NCI-H2227 (cell line): ENCODE data around the gene AKAP8.
"Not testable (repeated sequence)": the region's sequence is repeated elsewhere in the genome, so short reads cannot be mapped to it uniquely, and the experiment has no call there.

ENCODE experiments used
- DNase-seq: peaks from one replicate; lab custom pipeline; 2025; ENCODE audit not compliant: unreplicated experiment; lab: John Stamatoyannopoulos, UW

AKAP8 gene

DNA sequence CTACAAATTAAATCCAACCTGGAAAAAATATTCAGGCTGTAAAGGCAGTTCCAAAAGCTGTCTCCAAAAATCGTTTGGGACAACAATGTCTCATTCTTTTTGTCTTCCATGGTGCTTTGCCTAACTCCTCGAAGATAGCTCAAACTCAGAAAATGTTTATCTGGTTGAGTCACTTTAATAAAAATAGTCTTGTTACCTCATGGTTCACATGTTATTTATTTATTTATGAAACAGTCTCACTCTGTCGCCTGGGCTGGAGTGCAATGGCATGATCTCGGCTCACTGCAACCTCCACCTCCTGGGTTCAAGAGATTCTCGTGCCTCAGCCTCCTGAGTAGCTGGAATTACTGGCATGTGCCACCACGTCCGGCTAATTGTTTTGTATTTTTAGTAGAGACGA is 42.4 kb downstream of the AKAP8 start:
- no peak for DNase-seq

DNA sequence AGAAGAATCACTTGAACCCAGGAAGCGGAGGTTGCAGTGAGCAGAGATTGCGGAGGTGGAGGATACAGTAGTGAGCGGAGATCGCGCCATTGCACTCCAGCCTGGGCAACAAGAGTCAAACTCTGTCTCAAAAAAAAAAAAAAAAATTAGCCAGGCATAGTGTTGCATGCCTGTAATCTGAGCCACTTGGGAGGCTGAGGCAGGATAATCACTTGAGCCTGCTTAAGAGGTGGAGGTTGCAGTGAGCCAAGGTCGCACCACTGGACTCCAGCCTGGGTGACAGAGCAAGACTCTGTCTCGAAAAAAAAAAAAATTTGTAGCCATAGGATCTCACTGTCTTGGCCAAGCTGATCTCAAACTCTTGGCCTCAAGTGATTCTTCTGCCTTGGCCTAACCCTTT is 43.6 kb downstream of the AKAP8 start:
- DNase-seq, result not testable (repeated sequence)

DNA sequence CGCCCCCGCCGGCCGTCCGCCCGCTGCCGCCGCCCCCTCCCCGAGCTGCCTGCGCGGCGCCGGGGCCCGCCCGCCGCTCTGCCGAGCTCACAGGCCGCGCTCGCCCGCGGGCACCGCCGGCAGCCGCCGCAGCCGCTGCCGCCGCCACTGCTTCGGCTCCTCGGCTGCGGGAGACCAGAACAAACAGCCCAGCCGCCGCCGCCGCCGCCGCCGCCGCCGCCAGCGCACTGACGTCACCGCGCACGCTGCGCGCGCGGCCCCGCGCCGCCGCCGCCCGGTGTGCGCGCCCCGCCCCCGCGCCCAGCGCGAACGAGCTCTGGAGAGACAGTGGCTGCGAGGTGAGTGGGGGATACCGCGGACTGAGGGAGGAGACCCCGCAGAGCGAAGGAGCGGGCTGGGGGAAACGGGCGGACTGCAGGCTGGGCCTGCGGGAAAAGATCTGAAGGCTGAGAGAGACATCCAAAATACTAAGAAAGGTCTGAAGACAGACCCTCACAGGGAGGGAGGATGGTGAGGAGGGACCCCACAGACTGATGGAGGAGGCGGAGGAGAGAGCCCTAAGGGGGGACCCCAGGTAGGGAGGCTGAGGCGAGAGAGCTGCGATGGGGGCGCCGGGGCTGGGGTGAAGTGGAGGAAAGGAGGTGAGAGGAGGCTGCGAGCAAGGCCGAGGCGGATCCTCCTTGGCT is 47.1 kb downstream of the AKAP8 start, which contains the start of gene BRD4:
BRD4 (minus strand) TSS at position 229 of the 686 bp plus-strand sequence. CDS start 59,440 bp downstream, outside the sequence.
- peak; percentile 81 for DNase-seq

DNA sequence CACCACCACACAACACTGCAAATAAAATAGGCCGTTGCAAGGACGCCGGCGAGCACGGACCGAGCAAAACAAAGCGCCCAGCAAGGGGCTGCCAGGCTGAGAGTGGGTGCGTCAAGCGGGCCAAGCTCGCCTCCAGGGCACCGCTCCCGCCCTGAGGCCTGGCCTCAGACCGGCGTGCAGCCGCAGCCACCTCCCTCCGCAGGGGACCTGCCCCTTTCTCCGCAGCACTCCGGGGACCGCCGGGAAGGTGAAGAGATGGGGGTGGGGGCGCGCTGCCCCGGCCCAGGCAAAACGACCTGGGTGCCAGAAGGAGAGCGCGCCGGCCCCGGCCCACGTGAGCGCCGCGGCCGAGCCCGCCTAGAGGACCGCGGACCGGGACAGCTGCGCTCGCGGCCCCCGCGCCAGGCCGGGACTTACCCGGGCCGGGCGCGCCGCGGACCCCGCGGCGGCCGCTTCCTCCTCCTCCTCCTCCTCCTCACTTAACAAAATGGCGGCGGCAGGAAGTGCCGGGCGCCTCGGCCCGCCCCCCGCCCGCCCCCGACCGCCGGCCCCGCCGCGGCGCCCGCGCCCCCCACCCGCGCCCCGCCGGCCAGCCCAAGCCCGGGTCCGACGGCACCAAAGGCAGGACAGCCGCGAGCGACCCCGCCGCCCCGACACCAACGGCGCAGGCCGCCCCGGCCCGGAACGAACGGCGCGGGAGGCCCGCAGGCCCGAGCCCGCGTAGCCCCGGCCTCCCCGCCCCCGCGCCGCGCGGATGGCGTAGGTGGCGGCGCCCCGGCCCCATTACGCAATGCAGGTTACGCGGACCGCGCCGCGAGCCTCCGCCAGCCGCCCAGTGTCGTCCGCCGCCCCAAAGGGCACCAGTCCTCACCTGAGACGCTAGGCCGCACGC is 47.9 kb downstream of the AKAP8 start:
- DNase-seq, result peak; percentile 46

DNA sequence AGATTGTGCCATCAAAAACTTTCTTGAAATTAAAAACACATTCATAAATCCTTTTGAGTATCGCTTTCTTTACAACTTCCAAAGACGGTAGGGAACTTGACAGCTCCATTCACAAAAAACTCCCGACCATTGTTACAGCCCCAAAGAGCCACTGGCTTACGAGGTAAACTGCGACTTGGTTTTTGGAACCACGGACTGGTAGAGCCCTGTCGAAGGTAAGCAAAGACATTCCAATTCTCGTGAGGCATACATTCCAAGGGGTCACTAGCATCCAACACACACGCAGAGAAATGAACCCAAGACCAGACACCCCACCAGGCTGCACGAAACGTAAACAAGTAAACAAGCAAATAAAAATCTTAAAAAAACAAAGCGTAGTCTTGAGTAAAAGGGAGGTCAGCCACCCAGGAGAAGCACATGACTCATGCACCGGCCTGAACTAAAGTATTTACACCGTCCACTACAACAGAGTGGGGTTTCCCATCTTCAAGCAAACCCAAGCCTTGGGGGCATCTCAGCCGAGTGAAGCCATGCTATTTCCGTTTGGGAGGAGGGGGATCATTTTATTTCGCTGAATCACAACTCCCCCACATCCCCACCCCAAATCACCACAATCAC is 48.7 kb downstream of the AKAP8 start:
- no peak for DNase-seq

DNA sequence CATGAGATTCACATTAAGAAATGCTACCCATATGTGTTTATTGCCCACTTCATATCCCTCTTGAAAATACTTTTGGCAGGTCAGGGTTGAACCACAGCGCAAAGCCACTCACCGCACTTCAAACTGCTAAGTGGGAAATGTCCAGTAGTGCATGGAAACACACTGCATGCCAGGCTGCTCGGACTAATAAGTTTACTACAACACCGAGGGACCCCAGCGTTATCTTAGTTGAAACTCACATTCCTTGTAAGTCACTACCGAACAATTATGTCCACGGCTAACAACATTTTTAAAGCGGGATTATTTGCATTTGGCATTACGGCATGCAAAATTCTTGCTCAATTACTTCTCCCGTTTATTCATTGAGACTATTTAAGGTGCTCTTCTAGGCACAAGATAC is 51.3 kb downstream of the AKAP8 start:
- DNase-seq, result no peak

DNA sequence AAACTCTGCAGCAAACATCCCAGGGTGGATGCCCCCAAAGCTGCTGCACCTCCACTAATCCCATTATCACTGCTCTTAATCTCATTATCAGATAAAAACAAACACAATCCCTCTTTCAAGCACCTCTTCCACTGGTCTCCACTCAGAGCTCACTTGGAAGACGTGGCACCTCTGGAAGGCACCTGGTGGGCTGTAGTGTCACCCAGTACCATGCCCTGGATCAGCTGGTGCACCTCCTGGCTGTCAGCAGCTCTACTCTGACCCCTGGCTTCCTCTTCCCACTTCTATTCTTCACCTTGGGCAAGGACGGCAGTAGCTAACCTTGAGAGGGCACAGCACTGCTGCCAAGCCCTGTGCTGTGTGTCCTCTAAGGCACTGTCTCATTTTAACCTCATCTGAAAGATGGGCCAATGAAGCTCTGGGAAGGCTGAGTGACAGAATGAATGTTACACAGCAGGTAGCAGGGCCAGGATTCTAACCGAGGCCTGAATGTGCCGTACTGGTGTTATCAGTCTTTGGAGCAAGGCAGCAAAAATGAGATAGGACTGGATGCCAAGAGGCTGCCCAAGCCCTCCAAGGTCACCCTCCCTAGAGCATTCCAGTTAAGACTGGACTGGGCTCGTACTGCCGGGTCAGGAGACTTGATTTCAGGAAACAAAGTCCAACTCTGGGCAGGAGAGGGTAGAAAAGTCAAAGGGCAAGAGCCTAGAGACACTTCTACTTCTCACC is 54.6 kb downstream of the AKAP8 start:
- no peak for DNase-seq

DNA sequence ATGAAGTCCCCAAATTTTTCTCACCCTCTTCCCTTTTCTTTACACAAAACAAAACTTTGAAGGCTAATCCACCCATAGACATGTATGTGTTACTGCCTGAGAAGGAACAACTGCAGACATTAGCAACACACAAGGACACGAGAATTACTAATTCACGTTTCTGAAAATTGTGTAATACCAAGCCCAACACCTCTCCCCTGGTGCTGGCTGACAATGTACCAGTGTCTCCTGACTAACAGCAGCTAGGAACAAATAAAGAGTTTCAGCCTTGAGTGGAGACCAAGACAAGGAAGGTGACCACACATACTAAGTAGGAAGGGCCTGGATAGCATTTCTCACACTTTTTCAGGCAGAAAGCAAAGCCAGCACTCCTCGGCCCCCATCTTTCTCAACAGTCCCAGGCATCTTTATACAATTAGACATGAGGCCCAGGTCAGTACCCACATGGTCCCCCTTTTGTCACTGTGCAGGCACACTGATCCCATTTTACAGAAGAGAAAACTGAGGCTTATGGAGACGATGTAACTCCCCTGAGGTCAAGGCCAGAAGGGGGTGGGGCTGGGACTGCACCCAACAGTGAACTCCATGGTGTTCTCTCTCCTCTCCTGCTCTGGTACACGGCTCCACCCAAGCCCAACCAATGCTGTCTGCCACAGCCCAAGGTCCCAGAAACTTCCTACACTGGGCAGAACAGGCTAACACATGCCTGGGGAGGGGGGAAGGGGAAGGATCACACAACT is 55.9 kb downstream of the AKAP8 start:
- no peak for DNase-seq

DNA sequence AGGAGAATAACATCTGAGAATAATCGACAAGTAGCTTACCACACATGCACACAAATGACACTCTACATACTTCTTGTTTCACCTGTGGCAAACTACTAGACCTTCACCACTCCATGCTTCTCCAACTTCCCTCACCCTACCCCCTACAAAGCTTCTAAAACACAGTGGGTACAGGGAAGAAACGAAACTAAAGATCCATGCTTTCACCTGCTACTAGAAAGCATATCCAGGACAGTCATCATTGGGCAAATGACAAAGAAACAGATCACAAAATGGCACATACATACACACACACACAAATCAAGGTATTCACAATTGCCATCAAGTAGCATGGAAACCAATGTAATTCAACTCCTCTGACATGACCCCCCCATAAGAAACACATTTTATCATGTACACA is 57.8 kb downstream of the AKAP8 start:
- DNase-seq, result no peak

DNA sequence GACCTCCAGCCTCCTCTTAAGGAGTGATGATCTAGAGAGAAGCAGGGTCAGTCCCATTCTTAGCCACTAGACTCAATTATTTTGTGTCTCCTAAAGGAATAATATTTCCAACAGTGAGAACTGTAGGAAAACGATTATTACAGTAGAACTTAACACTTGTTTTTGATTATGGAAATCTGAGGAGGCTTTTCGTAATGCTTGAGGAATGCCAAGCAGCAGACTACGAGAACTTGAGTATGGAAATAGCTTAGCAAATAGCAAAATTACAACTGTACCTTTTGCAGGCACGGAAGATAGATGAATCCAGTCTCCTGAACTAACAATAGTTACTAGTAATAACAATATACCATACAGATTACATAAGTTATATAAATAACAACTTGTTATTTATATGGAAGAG is 59.5 kb downstream of the AKAP8 start:
- no peak for DNase-seq

DNA sequence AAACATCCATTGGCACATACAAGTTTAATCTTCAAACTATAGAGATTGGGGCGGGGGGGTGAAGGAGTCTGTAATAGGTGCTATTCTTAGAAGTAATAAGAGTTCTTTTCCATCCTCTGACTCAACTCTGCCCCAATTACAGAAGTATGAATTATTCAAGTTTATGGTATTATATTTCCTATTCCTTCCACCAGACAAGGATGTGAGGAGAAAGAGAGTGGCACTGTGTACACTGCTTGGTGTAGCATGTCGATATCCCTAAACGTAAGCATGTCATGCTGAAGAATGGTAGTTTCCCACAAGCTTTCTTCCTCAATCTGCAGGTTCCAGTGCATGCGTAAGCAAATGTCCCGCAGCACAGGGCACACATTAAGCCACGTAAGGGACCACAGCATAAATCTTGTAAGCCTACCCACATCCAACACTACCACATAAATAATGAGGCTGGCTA is 61.3 kb downstream of the AKAP8 start:
- no peak for DNase-seq

DNA sequence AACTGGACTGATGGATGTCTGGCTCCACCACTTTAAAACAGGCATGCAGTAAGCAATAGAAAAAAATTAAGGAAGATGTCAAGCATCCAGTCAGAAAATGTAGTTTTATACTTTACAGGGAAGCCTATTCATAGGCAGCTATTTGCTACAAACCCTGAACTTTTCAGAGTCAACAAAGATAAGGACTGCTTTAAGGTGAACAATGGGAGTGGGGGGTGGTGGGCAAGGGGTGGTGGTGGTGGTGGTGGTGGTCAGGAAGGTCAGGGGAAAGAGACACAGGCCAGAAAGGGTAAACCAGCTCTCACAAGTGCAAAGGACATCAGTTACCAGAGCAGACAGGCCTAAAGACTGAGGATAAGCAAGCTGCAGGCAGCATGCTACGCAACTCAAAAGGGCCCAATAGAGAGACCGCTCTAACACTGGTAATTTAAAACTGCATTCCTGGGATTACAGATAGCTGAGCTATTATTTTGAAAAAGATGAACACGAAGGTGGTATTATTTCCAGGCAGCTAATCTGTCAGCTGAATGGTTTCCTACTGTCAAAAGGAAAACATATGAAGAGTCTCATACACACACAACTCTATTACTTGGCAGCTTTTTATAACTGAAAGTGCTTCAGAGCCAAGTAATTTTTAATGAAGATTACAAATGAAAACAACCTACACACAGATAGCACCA is 62.1 kb downstream of the AKAP8 start:
- DNase-seq, result no peak

DNA sequence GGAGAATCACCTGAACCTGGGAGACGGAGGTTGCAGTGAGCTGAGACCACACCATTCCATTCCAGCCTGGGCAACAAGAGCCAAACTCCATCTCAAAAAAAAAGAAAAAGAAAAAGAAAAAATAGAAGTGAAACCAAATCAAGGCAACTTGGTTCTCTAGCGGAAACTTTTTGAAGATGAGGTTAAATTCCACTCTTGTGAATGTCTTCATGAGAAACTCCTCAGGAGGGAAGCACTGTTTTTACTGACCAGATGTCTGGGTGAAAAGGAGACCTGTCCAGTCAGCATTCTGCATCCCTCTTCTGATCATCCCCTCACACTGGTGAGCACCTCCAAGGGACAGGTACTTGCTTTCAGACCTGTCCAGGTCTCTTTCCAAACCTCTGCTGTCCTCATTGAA is 63.1 kb downstream of the AKAP8 start:
- no peak for DNase-seq

DNA sequence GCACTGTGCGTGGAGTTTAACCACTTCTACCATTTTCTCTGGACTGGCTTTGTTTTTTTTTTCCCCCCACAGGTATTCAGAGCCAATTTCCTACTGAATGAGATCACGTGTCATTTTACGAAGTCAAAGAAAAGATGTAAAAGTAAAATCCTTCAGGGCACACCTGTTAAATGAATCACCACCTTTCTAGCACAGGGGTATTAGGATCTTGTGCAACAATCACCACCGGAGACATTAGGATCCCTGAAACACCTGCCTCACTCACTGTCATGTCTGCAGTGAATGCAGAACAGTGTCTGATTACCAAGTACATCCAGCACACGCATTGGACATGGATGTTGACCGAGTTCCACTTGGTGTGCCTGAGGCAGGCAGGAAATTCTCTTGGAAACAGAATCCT is 64.5 kb downstream of the AKAP8 start:
- no peak for DNase-seq

DNA sequence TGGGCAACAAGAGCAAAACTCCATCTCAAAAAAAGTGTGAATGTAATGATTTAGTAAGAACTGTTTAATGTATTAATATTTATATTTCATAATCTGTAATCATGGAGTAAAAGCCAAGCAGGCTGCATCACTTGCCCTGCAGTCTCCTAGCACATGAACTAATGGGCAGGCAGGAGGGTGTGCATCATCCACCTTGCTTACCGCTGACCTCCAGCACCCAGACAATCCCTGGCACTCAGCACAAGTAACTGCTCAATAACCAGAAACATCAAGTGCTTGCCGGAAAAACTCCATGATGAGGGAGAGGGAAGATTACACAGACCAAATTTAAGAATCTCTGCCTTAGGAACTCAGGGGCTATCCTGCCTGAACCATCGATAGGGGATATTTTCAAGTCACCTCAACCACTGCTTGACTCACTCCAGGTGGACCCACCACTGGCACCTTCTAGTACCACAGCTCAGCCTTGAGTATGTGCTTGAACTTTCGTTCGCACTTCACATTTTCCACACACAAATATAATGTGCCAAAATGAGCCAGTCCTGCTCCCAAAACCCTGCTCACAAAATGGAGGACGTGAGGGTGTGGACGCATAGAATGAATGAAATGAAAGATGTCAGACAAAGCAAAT is 65.8 kb downstream of the AKAP8 start:
- no peak for DNase-seq

DNA sequence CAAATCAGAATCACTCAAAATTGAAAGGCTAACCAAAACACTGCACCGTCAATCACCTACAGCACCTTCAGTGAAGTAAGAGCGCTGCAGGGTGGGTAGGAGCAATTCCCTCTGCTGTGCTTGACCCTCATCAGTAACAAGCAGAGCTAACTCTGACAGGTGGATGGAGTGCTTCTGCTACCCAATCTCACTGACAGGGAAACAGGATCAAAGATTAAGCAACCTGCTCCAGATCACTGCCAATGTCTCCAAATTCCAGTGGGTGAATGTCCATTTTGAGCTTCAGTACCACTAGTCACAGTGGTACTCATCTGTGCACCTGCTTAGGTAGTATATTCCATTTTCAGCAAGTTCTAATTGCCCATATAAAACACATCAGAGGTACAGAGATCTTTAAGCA is 72.4 kb downstream of the AKAP8 start:
- no peak for DNase-seq

DNA sequence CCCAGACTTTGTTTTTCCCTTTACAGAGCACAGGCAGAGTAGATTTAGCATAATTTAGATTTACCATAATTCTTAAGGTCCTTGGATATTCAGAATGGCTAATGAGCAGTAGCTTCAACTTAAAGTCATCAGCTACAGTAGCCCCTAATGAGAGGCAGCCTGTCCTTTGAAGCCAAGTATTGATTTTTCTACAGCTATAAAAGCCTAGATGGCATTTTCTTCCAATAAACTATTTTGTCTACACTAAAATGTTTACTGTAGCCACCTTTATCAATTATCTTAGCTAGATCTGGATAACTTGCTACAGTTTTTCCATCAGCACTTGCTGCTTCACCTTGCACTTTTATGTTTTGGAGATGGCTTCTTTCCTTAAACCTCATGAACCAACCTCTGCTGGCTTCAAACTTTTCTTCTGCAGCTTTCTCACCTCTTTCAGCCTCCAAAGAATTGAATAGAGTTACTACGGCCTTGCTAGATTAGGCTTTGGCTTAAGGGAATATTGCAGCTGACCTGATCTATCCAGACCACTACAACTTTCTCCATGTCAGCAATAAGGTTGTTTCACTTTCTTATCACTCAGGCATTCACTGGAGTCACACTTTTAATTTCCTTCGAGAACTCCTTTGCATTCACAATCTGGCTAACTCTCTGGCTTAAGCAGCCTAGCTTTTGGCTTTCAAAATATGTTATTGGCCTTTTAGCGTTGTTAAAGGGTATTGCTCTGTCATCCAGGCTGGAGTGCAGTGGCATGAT is 73.8 kb downstream of the AKAP8 start:
- no peak for DNase-seq

DNA sequence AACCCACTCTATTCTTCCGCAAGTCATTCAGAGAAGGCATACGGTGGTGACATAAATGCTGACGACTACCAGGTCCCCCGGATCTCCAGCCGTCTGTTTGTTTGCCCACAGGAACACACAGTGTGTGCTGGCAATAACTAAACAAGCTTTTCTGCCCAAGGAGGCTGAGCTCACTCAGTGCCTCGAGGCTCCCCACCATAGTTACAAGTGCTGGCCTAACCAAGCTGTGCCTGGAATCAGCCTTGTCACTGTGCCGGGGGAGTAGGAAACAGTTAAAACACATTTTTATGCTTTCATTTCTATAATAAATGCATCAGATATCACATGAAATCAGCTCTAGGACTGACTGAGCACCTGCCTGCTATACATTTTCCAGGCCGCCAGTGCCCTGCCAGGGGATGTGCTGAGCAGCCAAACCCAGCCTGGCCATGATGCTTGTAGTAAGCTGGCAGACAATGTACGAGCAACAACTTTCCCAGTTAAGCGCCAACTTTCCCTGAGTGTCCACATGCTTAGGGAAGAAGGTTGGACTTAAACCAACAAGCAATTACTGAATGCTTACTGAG is 75.4 kb downstream of the AKAP8 start:
- no peak for DNase-seq
